CD4-positive, alpha-beta memory T cell (primary cell): ENCODE results near the gene ZFHX3. TPM values are rescaled to one million over a fixed set of nuclear protein-coding genes. Genes with fewer than 3 reads are reported as not detected.

Experiments
- CTCF ChIA-PET: fragments of 350-600 bp; sonication (Branson Sonifier 250); formaldehyde crosslinking; loops from one replicate; lab custom pipeline; 2021; ENCODE audit warnings: inconsistent platforms; ENCODE audit not compliant: partially characterized antibody; lab: Charles Lee
- POLR2A ChIA-PET: fragments of 350-600 bp; sonication (Branson Sonifier 250); formaldehyde crosslinking; loops from one replicate; lab custom pipeline; 2021; ENCODE audit not compliant: partially characterized antibody; lab: Charles Lee
- DNase-seq, 5 donors: peaks; one replicate each; pipeline versions ENCODE4 v3.0.0 to v3.0.0-alpha.2; 2020 to 2022; ENCODE audit warnings: mixed read lengths in 1 of 5
- H3K27ac ChIP-seq: one replicate; pipeline ENCODE4 v1.7.0; 2013; ENCODE audit warnings: low read depth, low read length
- H3K27me3 ChIP-seq: 2 replicates; pipeline ENCODE4 v1.7.0; 2013; ENCODE audit warnings: mild to moderate bottlenecking, low read length, moderate library complexity; ENCODE audit not compliant: insufficient read depth
- H3K36me3 ChIP-seq: 2 replicates; pipeline ENCODE4 v1.7.0; 2013; ENCODE audit warnings: mild to moderate bottlenecking, low read length, moderate library complexity; ENCODE audit not compliant: insufficient read depth
- H3K4me1 ChIP-seq: 2 replicates; pipeline ENCODE4 v1.7.0; 2013; ENCODE audit warnings: mild to moderate bottlenecking, low read length, moderate library complexity; ENCODE audit not compliant: insufficient read depth
- H3K4me3 ChIP-seq, 2 donors: one replicate each; pipeline ENCODE4 v1.7.0; 2013; ENCODE audit warnings: low read length in 2 of 2, mild to moderate bottlenecking in 1 of 2
- H3K9me3 ChIP-seq, 2 donors: one replicate each; pipeline ENCODE4 v1.7.0; 2013; ENCODE audit warnings: low read length in 2 of 2, control low read depth in 1 of 2; ENCODE audit not compliant: control insufficient read depth in 1 of 2
- H3K27ac Mint-ChIP-seq, 7 donors: one replicate each; pipeline ENCODE4 v1.8.0; 2020 to 2021; ENCODE audit warnings: mixed read lengths in 7 of 7, mild to moderate bottlenecking in 6 of 7, inconsistent platforms in 3 of 7, moderate library complexity in 3 of 7
- H3K27me3 Mint-ChIP-seq, 2 donors: one replicate each; pipeline ENCODE4 v1.8.0; 2020 to 2021; ENCODE audit warnings: mixed read lengths in 2 of 2
- H3K36me3 Mint-ChIP-seq, 2 donors: one replicate each; pipeline ENCODE4 v1.8.0; 2020 to 2021; ENCODE audit warnings: mixed read lengths in 2 of 2, inconsistent platforms in 1 of 2, mild to moderate bottlenecking in 1 of 2
- H3K4me1 Mint-ChIP-seq, 4 donors: one replicate each; pipeline ENCODE4 v1.8.0; 2020 to 2021; ENCODE audit warnings: mixed read lengths in 4 of 4, mild to moderate bottlenecking in 1 of 4
- H3K4me3 Mint-ChIP-seq, 8 donors: one replicate each; pipeline ENCODE4 v1.8.0; 2020 to 2021; ENCODE audit warnings: mixed read lengths in 8 of 8, mild to moderate bottlenecking in 7 of 8, moderate library complexity in 6 of 8, inconsistent platforms in 3 of 8
- H3K9me3 Mint-ChIP-seq, 8 donors: one replicate each; pipeline ENCODE4 v1.8.0; 2020 to 2021; ENCODE audit warnings: mixed read lengths in 8 of 8, mild to moderate bottlenecking in 5 of 8, inconsistent platforms in 3 of 8, moderate library complexity in 1 of 8
- intact Hi-C: fragments of 100-400 bp; cut with micrococcal nuclease; formaldehyde crosslinking; loops from one replicate; pipeline ENCODE4 v1.15.1; 2023
- polyA plus RNA-seq, 2 donors: library from polyadenylated mRNA; unstranded; fragments of 300-500 nt; fragmentation: Illumina TruSeq; gene quantifications; one replicate each; pipeline ENCODE4 v1.2.3, GENCODE V29; 2021
- total RNA-seq, 2 experiments: library from RNA; stranded (reverse); gene quantifications; one replicate each; pipeline ENCODE4 v1.2.3, GENCODE V29; 2021

The ZFHX3 gene
- total and polyA plus RNA-seq, 4 experiments from 2014 or later: 0.01 to 0.99 (median 0.36) TPM

DNA sequence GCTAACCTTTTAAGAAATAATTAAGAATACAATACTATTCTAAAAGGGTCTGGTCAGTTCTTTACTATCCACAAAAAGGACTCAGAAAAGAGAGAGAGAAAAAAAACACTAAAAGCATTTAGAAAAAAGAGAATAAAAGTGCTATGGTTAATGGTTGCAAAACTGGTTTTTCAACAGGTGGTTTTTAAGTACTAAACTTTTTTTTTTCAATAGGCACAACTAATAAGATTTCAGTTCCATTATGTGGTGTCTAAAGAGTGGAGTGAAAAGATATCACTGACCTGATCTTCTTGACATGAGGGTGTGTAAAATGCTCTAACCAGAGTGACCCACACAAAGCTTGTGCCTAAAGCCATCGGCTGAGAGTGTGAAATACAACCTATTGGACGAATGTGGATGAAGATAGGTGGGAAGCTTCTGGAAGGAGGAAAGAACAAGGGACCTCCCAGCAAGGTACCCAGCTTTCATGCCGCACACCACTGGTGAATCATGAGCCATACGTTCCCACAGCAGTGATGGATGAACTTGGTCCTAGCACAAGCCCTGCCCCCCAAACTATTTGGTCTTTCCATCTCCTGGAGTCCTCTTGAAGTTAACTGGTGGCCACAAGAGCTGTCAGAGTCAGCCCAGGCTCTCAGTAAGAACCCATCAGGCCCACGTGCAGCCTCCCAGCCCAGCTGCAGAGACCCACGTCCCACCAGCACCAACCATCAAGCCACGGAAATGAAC, 103.0 kb downstream of the ZFHX3 start:
- H3K4me1 Mint-ChIP-seq: no peaks in the 10 kb centered on the region
- peaks cover 0 to 5% of the 10 kb centered on the region in 2 donors for H3K27me3 Mint-ChIP-seq
- Histone ChIP-seq H3K27ac (no peak overlapping the region), H3K4me3 (no peak overlapping the region), H3K4me1 (no peaks in the 10 kb centered on the region), H3K36me3 (no peaks in the 10 kb centered on the region), H3K9me3 (no peaks in the 10 kb centered on the region), H3K27me3 (no peaks in the 10 kb centered on the region)
- no peak overlapping the region for H3K27ac Mint-ChIP-seq
- intact Hi-C loops: no loop called here
- POLR2A ChIA-PET: no interaction called here
- CTCF ChIA-PET: no interaction called here
- peaks cover 0 to 4% (median 0%) of the 10 kb centered on the region in 8 donors for H3K9me3 Mint-ChIP-seq
- H3K4me3 Mint-ChIP-seq: no peak overlapping the region
- DNase-seq: no peak
- peaks cover 0 to 2% of the 10 kb centered on the region in 2 donors for H3K36me3 Mint-ChIP-seq

GRCh38 chr16:72942021-72942420, 105.9 kb downstream of the ZFHX3 start:
- Mint-ChIP-seq H3K27me3 (peaks cover 0 to 5% of the 10 kb centered on the region in 2 donors), H3K4me3 (no peak overlapping the region), H3K9me3 (no peaks in the 10 kb centered on the region), H3K36me3 (no peaks in the 10 kb centered on the region), H3K27ac (no peak overlapping the region), H3K4me1 (no peaks in the 10 kb centered on the region)
- CTCF ChIA-PET: no interaction called here
- POLR2A ChIA-PET: no interaction called here
- Histone ChIP-seq H3K4me3 (no peak overlapping the region), H3K4me1 (no peaks in the 10 kb centered on the region), H3K36me3 (no peaks in the 10 kb centered on the region), H3K9me3 (no peaks in the 10 kb centered on the region), H3K27me3 (no peaks in the 10 kb centered on the region), H3K27ac (no peak overlapping the region)
- intact Hi-C loops: no loop called here
- no peak for DNase-seq

GRCh38 chr16:72940886-72941285, 107.0 kb downstream of the ZFHX3 start:
- intact Hi-C loops: no loop called here
- no peaks in the 10 kb centered on the region for H3K36me3 ChIP-seq
- CTCF ChIA-PET: no interaction called here

DNA sequence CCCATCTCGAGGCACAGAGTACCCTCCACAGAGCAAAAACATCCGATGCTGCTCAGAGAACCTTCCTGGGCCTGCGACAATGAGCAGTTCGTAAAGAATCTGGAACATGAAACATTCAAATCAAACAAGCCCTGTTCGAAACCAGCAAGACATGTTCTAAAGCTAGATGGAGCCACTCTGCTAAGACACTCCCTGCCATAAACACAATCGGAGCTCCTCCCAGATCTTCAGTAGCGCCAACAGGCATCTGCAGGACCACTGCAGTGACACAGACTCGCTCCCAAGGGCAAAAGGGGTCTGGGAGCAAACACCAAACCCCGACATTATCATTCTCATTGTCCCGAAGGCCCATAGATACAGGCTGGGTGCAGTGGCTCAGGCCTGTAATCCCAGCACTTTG, 108.7 kb downstream of the ZFHX3 start:
- no peak for DNase-seq
- no peaks in the 10 kb centered on the region for H3K36me3 ChIP-seq
- H3K4me3 ChIP-seq: no peak overlapping the region
- Mint-ChIP-seq H3K27me3 (peaks cover 0 to 2% of the 10 kb centered on the region in 2 donors), H3K36me3 (no peaks in the 10 kb centered on the region), H3K27ac (no peak overlapping the region), H3K4me1 (no peaks in the 10 kb centered on the region), H3K4me3 (no peak overlapping the region), H3K9me3 (peaks cover 0 to 4% (median 0%) of the 10 kb centered on the region in 8 donors)
- POLR2A ChIA-PET: no interaction called here
- no peaks in the 10 kb centered on the region for H3K4me1 ChIP-seq
- H3K27ac ChIP-seq: no peak overlapping the region
- H3K9me3 ChIP-seq: no peaks in the 10 kb centered on the region
- intact Hi-C loops: no loop called here
- H3K27me3 ChIP-seq: no peaks in the 10 kb centered on the region
- CTCF ChIA-PET: no interaction called here

More at GRCh38 chr16:72940886-72941285, 107.0 kb downstream of the ZFHX3 start:
- no peak overlapping the region for H3K4me3 ChIP-seq
- H3K27ac ChIP-seq: no peak overlapping the region
- no peak overlapping the region for H3K4me3 Mint-ChIP-seq
- no peak overlapping the region for H3K27ac Mint-ChIP-seq
- no peaks in the 10 kb centered on the region for H3K9me3 ChIP-seq
- no peak for DNase-seq
- H3K4me1 ChIP-seq: no peaks in the 10 kb centered on the region
- no peaks in the 10 kb centered on the region for H3K4me1 Mint-ChIP-seq
- no peaks in the 10 kb centered on the region for H3K9me3 Mint-ChIP-seq
- POLR2A ChIA-PET: no interaction called here
- no peaks in the 10 kb centered on the region for H3K27me3 ChIP-seq
- H3K27me3 Mint-ChIP-seq: peaks cover 0 to 5% of the 10 kb centered on the region in 2 donors
- H3K36me3 Mint-ChIP-seq: no peaks in the 10 kb centered on the region

- ChIA-PET POLR2A (no interaction called here), CTCF (no interaction called here)
- Histone ChIP-seq H3K27ac (no peak overlapping the region), H3K4me3 (no peak overlapping the region), H3K9me3 (no peaks in the 10 kb centered on the region), H3K4me1 (no peaks in the 10 kb centered on the region), H3K36me3 (no peaks in the 10 kb centered on the region), H3K27me3 (no peaks in the 10 kb centered on the region)
- H3K4me3 Mint-ChIP-seq: no peak overlapping the region
- H3K27me3 Mint-ChIP-seq: peaks cover 0 to 2% of the 10 kb centered on the region in 2 donors
- H3K9me3 Mint-ChIP-seq: peaks cover 0 to 4% (median 0%) of the 10 kb centered on the region in 8 donors
- intact Hi-C loops: no loop called here
- no peak overlapping the region for H3K27ac Mint-ChIP-seq
- no peak for DNase-seq
- H3K4me1 Mint-ChIP-seq: no peaks in the 10 kb centered on the region
- no peaks in the 10 kb centered on the region for H3K36me3 Mint-ChIP-seq
Measured at GRCh38 chr16:72938795-72939164, 109.1 kb downstream of the ZFHX3 start.

- H3K4me1 ChIP-seq: no peaks in the 10 kb centered on the region
- ChIA-PET CTCF (no interaction called here), POLR2A (no interaction called here)
- H3K36me3 ChIP-seq: no peaks in the 10 kb centered on the region
- Mint-ChIP-seq H3K27me3 (peaks cover 0 to 2% of the 10 kb centered on the region in 2 donors), H3K27ac (no peak overlapping the region), H3K4me1 (no peaks in the 10 kb centered on the region), H3K36me3 (peaks cover 0 to 1% of the 10 kb centered on the region in 2 donors), H3K4me3 (no peak overlapping the region), H3K9me3 (peaks cover 0 to 4% (median 0%) of the 10 kb centered on the region in 8 donors)
- no peak overlapping the region for H3K4me3 ChIP-seq
- no peak for DNase-seq
- H3K9me3 ChIP-seq: no peaks in the 10 kb centered on the region
- intact Hi-C loops: no loop called here
- no peaks in the 10 kb centered on the region for H3K27me3 ChIP-seq
- H3K27ac ChIP-seq: no peak overlapping the region
Measured at GRCh38 chr16:72937916-72938794, 109.8 kb downstream of the ZFHX3 start.

- H3K9me3 Mint-ChIP-seq: peaks cover 0 to 4% (median 0%) of the 10 kb centered on the region in 8 donors
- no peaks in the 10 kb centered on the region for H3K9me3 ChIP-seq
- peaks cover 0 to 4% of the 10 kb centered on the region in 2 donors for H3K27me3 Mint-ChIP-seq
Measured at GRCh38 chr16:72937360-72937759, 110.6 kb downstream of the ZFHX3 start.

More at GRCh38 chr16:72937360-72937759, 110.6 kb downstream of the ZFHX3 start:
- no peaks in the 10 kb centered on the region for H3K27me3 ChIP-seq
- no peaks in the 10 kb centered on the region for H3K36me3 ChIP-seq
- H3K4me1 ChIP-seq: no peaks in the 10 kb centered on the region
- peaks cover 0 to 1% of the 10 kb centered on the region in 2 donors for H3K36me3 Mint-ChIP-seq
- H3K4me3 Mint-ChIP-seq: no peak overlapping the region
- no peak overlapping the region for H3K27ac Mint-ChIP-seq
- POLR2A ChIA-PET: no interaction called here
- intact Hi-C loops: no loop called here
- CTCF ChIA-PET: no interaction called here
- no peak overlapping the region for H3K4me3 ChIP-seq
- no peak for DNase-seq
- H3K4me1 Mint-ChIP-seq: peaks cover 0 to under 1% (median 0%) of the 10 kb centered on the region in 4 donors
- no peak overlapping the region for H3K27ac ChIP-seq
